Astrocyte of the cerebellum (primary cell): ENCODE data around the gene SOAT1.

ENCODE experiments used
- DNase-seq: peaks from one replicate; pipeline ENCODE4 v3.0.0-alpha.2; 2011; ENCODE audit warnings: low read depth
- H3K4me3 ChIP-seq: 2 replicates; pipeline ENCODE4 v1.5.1; 2011; ENCODE audit warnings: mild to moderate bottlenecking, low read depth, low read length, moderate library complexity
- in situ Hi-C: cut with HindIII; loops from 2 replicates; pipeline ENCODE4 v1.10.0; 2017; ENCODE audit warnings: low sequenced_read_pairs
- TF ChIP-seq, protein P1 (sequence below): IDR thresholded peaks from 2 replicates; pipeline ENCODE4 v1.5.1; 2012; ENCODE audit warnings: low read length, low read depth, moderate library complexity, mild to moderate bottlenecking; ENCODE audit errors: missing control alignments

Gene SOAT1

DNA sequence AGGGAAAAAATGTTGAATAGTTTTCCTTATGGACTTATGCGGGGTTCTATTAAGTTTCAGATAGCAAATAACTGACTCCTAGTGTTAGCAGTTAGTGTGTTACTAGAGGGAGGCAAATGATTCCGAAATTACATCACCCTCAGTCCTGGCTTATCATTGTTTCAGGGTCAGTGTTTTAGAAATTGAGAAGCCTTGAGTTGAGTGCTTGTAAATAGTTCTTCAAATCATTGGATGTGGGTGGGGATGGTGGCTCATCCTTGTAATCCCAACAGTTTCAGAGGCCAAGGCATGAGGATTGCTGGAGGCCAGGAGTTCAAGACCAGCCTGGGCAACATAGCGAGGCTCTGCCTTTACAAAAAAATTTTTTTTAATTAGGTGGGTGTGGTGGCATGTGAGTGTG is 21.3 kb downstream of the SOAT1 start:
- no peak overlapping the region for H3K4me3 ChIP-seq
- DNase-seq, result no peak
- TF ChIP-seq, protein P1, sequence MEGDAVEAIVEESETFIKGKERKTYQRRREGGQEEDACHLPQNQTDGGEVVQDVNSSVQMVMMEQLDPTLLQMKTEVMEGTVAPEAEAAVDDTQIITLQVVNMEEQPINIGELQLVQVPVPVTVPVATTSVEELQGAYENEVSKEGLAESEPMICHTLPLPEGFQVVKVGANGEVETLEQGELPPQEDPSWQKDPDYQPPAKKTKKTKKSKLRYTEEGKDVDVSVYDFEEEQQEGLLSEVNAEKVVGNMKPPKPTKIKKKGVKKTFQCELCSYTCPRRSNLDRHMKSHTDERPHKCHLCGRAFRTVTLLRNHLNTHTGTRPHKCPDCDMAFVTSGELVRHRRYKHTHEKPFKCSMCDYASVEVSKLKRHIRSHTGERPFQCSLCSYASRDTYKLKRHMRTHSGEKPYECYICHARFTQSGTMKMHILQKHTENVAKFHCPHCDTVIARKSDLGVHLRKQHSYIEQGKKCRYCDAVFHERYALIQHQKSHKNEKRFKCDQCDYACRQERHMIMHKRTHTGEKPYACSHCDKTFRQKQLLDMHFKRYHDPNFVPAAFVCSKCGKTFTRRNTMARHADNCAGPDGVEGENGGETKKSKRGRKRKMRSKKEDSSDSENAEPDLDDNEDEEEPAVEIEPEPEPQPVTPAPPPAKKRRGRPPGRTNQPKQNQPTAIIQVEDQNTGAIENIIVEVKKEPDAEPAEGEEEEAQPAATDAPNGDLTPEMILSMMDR, result no peak
- in situ Hi-C loops, result no loop called here

DNA sequence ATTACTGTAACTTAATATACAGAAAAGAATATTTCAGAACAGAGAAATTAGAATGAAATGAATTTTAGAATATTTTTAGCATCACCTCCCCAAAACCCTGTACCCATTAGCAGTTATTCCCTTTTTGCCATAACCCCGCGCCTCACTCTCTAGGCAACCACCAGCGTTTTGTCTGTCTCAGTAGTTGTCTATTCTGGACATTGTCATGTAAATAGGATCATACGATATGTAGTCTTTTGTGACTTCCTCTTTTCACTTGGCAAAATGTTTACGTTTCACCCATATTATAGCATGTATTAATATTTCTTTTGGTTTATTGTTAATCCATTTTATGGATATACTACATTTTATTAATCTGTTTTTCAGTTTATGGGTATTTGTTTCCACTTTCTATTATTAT is 24.9 kb downstream of the SOAT1 start:
- no peak for DNase-seq
- in situ Hi-C loops, result no loop called here
- TF ChIP-seq, protein P1, result no peak
- no peak overlapping the region for H3K4me3 ChIP-seq

DNA sequence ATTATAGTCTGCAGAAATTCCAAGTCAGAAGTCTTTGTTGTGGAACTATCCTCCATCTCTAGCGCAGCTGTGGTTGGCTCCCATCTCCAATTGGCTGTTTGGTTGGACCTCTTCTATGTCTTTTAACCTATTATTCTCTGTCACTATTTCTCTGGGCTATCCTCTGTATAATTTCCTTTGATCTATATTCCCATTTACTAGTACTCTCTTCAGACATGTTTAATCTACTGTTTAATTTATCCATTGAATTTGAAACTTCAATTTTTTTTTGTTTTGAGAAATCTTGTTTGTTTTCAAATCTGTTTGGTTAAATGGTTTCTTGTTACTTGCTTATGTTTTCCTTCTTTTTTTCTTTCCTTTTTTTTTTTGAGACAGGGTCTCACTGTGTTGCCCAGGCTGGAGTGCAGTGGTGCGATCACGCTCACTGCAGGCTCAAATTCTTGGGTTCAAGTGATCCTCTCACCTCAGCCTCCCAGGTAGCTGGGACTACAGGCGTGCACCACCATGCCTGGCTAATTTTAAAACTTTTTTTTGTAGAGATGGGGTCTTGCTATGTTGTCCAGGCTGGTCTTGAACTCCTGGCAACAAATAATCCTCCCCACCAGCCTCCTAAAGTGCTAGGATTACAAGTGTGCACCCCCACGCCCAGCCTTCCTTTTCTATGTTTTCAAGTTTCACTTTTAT is 28.1 kb downstream of the SOAT1 start:
- in situ Hi-C loops, result no loop called here
- TF ChIP-seq, protein P1, result no peak
- DNase-seq, result no peak
- H3K4me3 ChIP-seq, result no peak overlapping the region

DNA sequence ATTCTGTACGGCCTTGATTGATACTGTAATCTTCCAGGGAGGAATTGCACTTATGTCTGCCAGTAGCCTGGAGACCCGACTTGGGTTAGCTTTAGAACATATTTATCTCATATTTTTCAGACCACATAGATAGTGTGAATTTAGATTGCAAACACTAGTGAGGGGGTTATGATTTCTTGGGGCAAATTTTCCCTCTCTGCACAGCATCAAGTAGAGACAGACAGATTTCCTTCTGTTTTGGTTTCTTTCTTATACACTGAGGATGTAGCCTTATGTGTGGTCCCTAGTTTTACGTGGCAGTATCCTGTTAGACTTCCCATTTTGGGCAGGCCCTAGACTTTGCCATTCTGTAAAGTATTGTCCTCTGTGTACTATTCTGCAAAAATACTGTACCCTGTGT is 29.0 kb downstream of the SOAT1 start:
- in situ Hi-C loops, result no loop called here
- H3K4me3 ChIP-seq, result no peak overlapping the region
- TF ChIP-seq, protein P1, result no peak
- no peak for DNase-seq

DNA sequence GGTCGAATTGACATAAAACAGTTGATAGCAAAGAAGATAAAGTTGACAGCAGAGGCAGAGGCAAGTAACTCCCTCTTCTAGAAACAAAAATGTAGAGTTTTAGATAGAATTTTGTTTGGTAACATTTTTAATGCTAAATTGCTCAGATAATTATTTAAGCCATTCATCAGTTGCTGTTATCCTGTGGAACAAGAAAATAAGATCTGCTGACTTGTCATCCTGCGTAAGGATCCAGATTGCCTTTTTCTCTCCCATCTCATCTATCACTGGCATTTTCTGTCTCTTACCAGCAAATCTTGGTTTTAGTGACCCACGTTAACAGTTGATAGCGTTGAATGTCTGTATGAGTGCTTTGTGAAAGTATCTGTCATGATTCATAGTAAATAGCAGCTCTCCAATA is 29.8 kb downstream of the SOAT1 start:
- DNase-seq, result no peak
- in situ Hi-C loops, result no loop called here
- no peak overlapping the region for H3K4me3 ChIP-seq
- TF ChIP-seq, protein P1, result no peak

DNA sequence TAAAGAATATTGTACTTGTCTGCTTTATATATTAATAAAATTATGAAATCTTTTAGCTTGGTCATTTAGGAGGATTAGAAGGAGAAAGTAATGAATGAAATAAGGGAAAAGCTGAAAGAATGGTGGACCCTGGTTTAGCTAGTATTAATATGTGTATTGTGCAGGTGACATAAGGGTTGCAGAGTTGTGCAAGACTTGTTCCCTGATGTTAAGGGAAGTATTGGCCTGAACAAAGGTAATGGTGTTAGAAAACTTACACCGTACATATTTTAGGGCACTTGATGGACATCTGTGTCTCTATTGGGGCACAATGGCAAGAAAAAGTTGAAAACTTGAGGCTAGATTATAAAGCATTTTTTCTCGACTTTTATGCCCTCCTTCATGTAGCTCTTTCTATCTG is 32.2 kb downstream of the SOAT1 start:
- in situ Hi-C loops, result no loop called here
- TF ChIP-seq, protein P1, result no peak
- H3K4me3 ChIP-seq, result no peak overlapping the region
- DNase-seq, result no peak
